Neuronal stem cell (in vitro differentiated cells): ENCODE measurements around the gene TIMM50.

Experiments used
- DNase-seq: peaks from one replicate; pipeline ENCODE4 v3.0.0-alpha.2; 2013; ENCODE audit warnings: low spot score
- H2AFZ ChIP-seq: one replicate; pipeline ENCODE4 v1.6.1; 2013; ENCODE audit warnings: mild to moderate bottlenecking, low read length, inconsistent platforms
- H2AK5ac ChIP-seq: 2 replicates; pipeline ENCODE4 v1.6.1; 2013; ENCODE audit warnings: low read depth, mild to moderate bottlenecking, inconsistent platforms, low read length, moderate library complexity, mixed read lengths
- H2BK120ac ChIP-seq: 2 replicates; pipeline ENCODE4 v1.6.1; 2013; ENCODE audit warnings: low read depth, mild to moderate bottlenecking, inconsistent platforms, low read length, moderate library complexity, mixed read lengths
- H2BK12ac ChIP-seq: one replicate; pipeline ENCODE4 v1.6.1; 2013; ENCODE audit warnings: low read length, inconsistent platforms
- H2BK15ac ChIP-seq: 2 replicates; pipeline ENCODE4 v1.6.1; 2013; ENCODE audit warnings: mild to moderate bottlenecking, low read length, inconsistent platforms, mixed read lengths
- H2BK5ac ChIP-seq: one replicate; pipeline ENCODE4 v1.6.1; 2013; ENCODE audit warnings: inconsistent platforms, mild to moderate bottlenecking, low read length, moderate library complexity
- H3K14ac ChIP-seq: one replicate; pipeline ENCODE4 v1.6.1; 2013; ENCODE audit warnings: low read length, inconsistent platforms
- H3K18ac ChIP-seq: 2 replicates; pipeline ENCODE4 v1.6.1; 2013; ENCODE audit warnings: low read length, inconsistent platforms
- H3K23ac ChIP-seq: 2 replicates; pipeline ENCODE4 v1.6.1; 2013; ENCODE audit warnings: low read depth, mild to moderate bottlenecking, mixed read lengths, low read length, inconsistent platforms; ENCODE audit not compliant: poor library complexity
- H3K27ac ChIP-seq: replicated peaks from 3 replicates; pipeline ENCODE4 v1.5.1; 2013; ENCODE audit warnings: low read length, inconsistent platforms
- H3K27me3 ChIP-seq, 3 experiments: 2 replicates each; pipeline ENCODE4 v1.6.1; 2013; ENCODE audit warnings: low read length in 3 of 3, mild to moderate bottlenecking in 2 of 3, inconsistent platforms in 1 of 3, low read depth in 1 of 3, mixed read lengths in 1 of 3, moderate library complexity in 1 of 3; ENCODE audit not compliant: control insufficient read depth in 3 of 3, insufficient read depth in 3 of 3
- H3K36me3 ChIP-seq, 2 donors: replicated peaks in 1 of 2; 2 replicates each; pipeline ENCODE4 v1.6.1; 2013; ENCODE audit warnings: low read length in 2 of 2; ENCODE audit not compliant: control insufficient read depth in 2 of 2, insufficient read depth in 2 of 2
- H3K4ac ChIP-seq: 2 replicates; pipeline ENCODE4 v1.6.1; 2013; ENCODE audit warnings: inconsistent platforms, mild to moderate bottlenecking, low read length, moderate library complexity
- H3K4me1 ChIP-seq, 2 donors: 1 replicate in 1 of 2; 2 replicates in 1 of 2; pipeline ENCODE4 v1.6.1; 2013; ENCODE audit warnings: low read length in 2 of 2, low read depth in 1 of 2; ENCODE audit not compliant: control insufficient read depth in 2 of 2, insufficient read depth in 1 of 2
- H3K4me2 ChIP-seq: one replicate; pipeline ENCODE4 v1.6.1; 2013; ENCODE audit warnings: mild to moderate bottlenecking, low read length, inconsistent platforms; ENCODE audit not compliant: insufficient read depth, poor library complexity, severe bottlenecking
- H3K4me3 ChIP-seq, 2 donors: 2 replicates each; pipeline ENCODE4 v1.5.1; 2013; ENCODE audit warnings: low read length in 2 of 2, mild to moderate bottlenecking in 2 of 2, inconsistent platforms in 1 of 2, moderate library complexity in 1 of 2
- H3K79me1 ChIP-seq: one replicate; pipeline ENCODE4 v1.6.1; 2013; ENCODE audit warnings: low read depth, mild to moderate bottlenecking, inconsistent platforms, low read length, moderate library complexity
- H3K9ac ChIP-seq: one replicate; pipeline ENCODE4 v1.6.1; 2013; ENCODE audit warnings: mild to moderate bottlenecking, low read depth, low read length, inconsistent platforms; ENCODE audit not compliant: poor library complexity
- H3K9me3 ChIP-seq, 2 donors: replicated peaks in 1 of 2; 2 replicates each; pipeline versions ENCODE3 to v1.6.1; 2013; ENCODE audit warnings: low read length in 2 of 2, mild to moderate bottlenecking in 2 of 2, inconsistent platforms in 1 of 2, low read depth in 1 of 2, mixed read lengths in 1 of 2, moderate library complexity in 1 of 2; ENCODE audit not compliant: control insufficient read depth in 2 of 2, insufficient read depth in 1 of 2
- H4K8ac ChIP-seq: one replicate; pipeline ENCODE4 v1.6.1; 2013; ENCODE audit warnings: low read depth, mild to moderate bottlenecking, inconsistent platforms, low read length, moderate library complexity
- H4K91ac ChIP-seq: one replicate; pipeline ENCODE4 v1.6.1; 2013; ENCODE audit warnings: low read length, low read depth, mild to moderate bottlenecking, inconsistent platforms; ENCODE audit not compliant: poor library complexity
- WGBS, 2 donors: extraction: QIAGEN DNeasy Blood & Tissue Kit; methylation state at CpG; one replicate each; pipeline ENCODE4 v1.1.7; 2013; ENCODE audit warnings: missing lambda C conversion rate in 2 of 2, mixed read lengths in 1 of 2; ENCODE audit not compliant: insufficient read length in 2 of 2, insufficient replicate concordance in 1 of 2; ENCODE audit errors: extremely low coverage in 2 of 2; 5-methylcytosine and 5-hydroxymethylcytosine counted together

The TIMM50 gene

DNA sequence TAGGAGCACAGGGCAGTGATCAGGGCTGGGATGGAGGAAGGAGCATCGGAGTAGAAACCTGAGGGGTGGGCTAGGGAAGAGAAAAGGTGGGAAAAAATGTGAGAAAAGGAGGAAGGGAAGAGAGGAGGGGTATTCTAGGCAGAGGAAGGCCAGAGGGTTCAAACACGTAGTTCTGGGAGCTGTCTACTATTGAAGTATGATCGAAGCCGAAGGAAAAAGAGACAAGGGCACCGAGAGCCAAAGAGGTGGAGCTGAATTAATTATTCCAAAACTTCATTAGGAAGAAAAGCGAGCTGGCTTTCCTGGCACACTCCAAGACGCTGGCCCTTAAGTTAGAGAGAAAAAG lies 25.9 kb downstream of the TIMM50 start:
- Histone ChIP-seq H2AFZ (peak overlapping the region; percentile 95), H2BK12ac (no peak overlapping the region), H2BK15ac (no peak overlapping the region), H3K36me3 (no peaks in the 10 kb centered on the region), H3K4me3 (peak overlapping the region; percentile 47 to 68), H3K4me1 (no peaks in the 10 kb centered on the region), H3K27me3 (peaks cover 10 to 58% (median 52%) of the 10 kb centered on the region in 3 experiments), H2BK5ac (no peak overlapping the region), H4K8ac (no peak overlapping the region), H3K9ac (no peak overlapping the region), H3K4ac (no peak overlapping the region), H3K18ac (peak overlapping the region; percentile 93), H4K91ac (no peak overlapping the region), H3K27ac (no peak overlapping the region), H3K9me3 (peaks cover 0 to 10% of the 10 kb centered on the region in 2 donors), H3K4me2 (peak overlapping the region; percentile 41), H3K79me1 (no peaks in the 10 kb centered on the region), H3K23ac (peak overlapping the region; percentile 32), H2BK120ac (no peak overlapping the region), H2AK5ac (no peak overlapping the region), H3K14ac (no peak overlapping the region)
- no CpG with 5 or more reads among the region's 7 CpGs for WGBS, 2 donors
- no peak for DNase-seq

DNA sequence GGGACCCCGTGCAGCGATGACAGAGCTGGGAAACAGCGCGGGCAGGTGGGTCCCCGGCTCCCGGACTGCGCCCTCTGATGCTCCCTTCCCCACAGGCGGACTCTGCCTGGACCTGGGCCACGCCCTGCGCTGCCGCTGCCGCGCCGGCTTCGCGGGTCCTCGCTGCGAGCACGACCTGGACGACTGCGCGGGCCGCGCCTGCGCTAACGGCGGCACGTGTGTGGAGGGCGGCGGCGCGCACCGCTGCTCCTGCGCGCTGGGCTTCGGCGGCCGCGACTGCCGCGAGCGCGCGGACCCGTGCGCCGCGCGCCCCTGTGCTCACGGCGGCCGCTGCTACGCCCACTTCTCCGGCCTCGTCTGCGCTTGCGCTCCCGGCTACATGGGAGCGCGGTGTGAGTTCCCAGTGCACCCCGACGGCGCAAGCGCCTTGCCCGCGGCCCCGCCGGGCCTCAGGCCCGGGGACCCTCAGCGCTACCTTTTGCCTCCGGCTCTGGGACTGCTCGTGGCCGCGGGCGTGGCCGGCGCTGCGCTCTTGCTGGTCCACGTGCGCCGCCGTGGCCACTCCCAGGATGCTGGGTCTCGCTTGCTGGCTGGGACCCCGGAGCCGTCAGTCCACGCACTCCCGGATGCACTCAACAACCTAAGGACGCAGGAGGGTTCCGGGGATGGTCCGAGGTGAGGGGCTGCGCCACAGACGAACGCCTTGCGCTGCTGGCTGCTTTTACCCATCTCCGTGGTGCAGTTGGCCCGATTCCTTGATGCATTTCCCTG lies 26.5 kb downstream of the TIMM50 start:
- no peak overlapping the region for H4K91ac ChIP-seq
- H3K23ac ChIP-seq = peak overlapping the region; percentile 32
- no peak overlapping the region for H2BK12ac ChIP-seq
- no CpG with 5 or more reads among the region's 96 CpGs for WGBS, 2 donors
- peak overlapping the region; percentile 93 for H3K4me2 ChIP-seq
- peak overlapping the region; percentile 95 for H2AFZ ChIP-seq
- no peaks in the 10 kb centered on the region for H3K36me3 ChIP-seq
- H3K27me3 ChIP-seq = peaks cover 10 to 58% (median 52%) of the 10 kb centered on the region in 3 experiments
- peak overlapping the region; percentile 62 for H2BK5ac ChIP-seq
- no peaks in the 10 kb centered on the region for H3K79me1 ChIP-seq
- peak overlapping the region; percentile 93 for H3K18ac ChIP-seq
- no peak overlapping the region for H2BK120ac ChIP-seq
- H3K9me3 ChIP-seq = peaks cover 0 to 10% of the 10 kb centered on the region in 2 donors
- H3K27ac ChIP-seq = no peak overlapping the region
- DNase-seq = peak; percentile 71
- H3K14ac ChIP-seq = no peak overlapping the region
- H3K4me3 ChIP-seq = peak overlapping the region; percentile 47 to 82
- H2BK15ac ChIP-seq = peak overlapping the region; percentile 56
- peak overlapping the region; percentile 87 for H3K9ac ChIP-seq
- H4K8ac ChIP-seq = no peak overlapping the region
- peak overlapping the region; percentile 3 for H2AK5ac ChIP-seq
- no peaks in the 10 kb centered on the region for H3K4me1 ChIP-seq
- no peak overlapping the region for H3K4ac ChIP-seq

DNA sequence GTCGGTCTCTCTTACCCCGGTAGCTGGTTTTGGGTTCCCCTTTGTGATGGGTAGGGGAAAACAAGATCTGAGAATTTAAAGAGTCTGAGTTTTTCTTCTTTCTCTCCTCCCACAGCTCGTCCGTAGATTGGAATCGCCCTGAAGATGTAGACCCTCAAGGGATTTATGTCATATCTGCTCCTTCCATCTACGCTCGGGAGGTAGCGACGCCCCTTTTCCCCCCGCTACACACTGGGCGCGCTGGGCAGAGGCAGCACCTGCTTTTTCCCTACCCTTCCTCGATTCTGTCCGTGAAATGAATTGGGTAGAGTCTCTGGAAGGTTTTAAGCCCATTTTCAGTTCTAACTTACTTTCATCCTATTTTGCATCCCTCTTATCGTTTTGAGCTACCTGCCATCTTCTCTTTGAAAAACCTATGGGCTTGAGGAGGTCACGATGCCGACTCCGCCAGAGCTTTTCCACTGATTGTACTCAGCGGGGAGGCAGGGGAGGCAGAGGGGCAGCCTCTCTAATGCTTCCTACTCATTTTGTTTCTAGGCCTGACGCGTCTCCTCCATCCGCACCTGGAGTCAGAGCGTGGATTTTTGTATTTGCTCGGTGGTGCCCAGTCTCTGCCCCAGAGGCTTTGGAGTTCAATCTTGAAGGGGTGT lies 27.2 kb downstream of the TIMM50 start:
- Histone ChIP-seq H3K27ac (no peak overlapping the region), H3K9ac (no peak overlapping the region), H3K4me1 (no peaks in the 10 kb centered on the region), H3K36me3 (no peaks in the 10 kb centered on the region), H3K14ac (no peak overlapping the region), H3K79me1 (no peaks in the 10 kb centered on the region), H4K91ac (no peak overlapping the region), H3K23ac (no peak overlapping the region), H2BK120ac (no peak overlapping the region), H3K9me3 (peaks cover 0 to 7% of the 10 kb centered on the region in 2 donors), H3K4me3 (peak overlapping the region; percentile 47 to 82), H3K27me3 (peaks cover 10 to 56% (median 52%) of the 10 kb centered on the region in 3 experiments), H2BK12ac (no peak overlapping the region), H3K4me2 (peak overlapping the region; percentile 93), H3K18ac (peak overlapping the region; percentile 92), H2BK15ac (peak overlapping the region; percentile 56), H2AK5ac (peak overlapping the region; percentile 3), H3K4ac (no peak overlapping the region), H4K8ac (no peak overlapping the region), H2BK5ac (peak overlapping the region; percentile 62), H2AFZ (peak overlapping the region; percentile 95)
- no CpG with 5 or more reads among the region's 24 CpGs for WGBS, 2 donors
- DNase-seq = no peak

DNA sequence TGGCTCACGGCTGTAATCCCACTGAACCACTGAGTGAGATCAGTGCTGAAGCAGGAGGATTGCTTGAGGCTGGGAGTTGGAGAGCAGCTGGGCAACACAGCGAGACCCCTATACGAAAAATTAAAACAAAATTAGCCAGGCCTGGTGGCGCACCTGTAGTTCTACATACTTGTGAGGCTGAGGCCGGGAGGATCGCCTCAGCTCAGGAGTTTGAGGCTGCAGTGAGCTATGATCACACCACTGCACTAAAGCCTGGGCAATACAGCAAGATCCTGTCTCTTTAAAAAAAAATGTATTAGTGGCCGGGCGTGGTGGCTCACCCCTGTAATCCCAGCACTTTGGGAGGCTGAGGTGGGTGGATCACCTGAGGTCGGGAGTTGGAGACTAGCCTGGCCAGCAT lies 28.0 kb downstream of the TIMM50 start:
- H2BK120ac ChIP-seq = no peak overlapping the region
- no peak overlapping the region for H3K9ac ChIP-seq
- no peak overlapping the region for H3K4me2 ChIP-seq
- WGBS, 2 donors = no CpG with 5 or more reads among the region's 9 CpGs
- H3K18ac ChIP-seq = no peak overlapping the region
- H4K8ac ChIP-seq = no peak overlapping the region
- no peak overlapping the region for H4K91ac ChIP-seq
- no peak overlapping the region for H2BK5ac ChIP-seq
- no peaks in the 10 kb centered on the region for H3K4me1 ChIP-seq
- H2AK5ac ChIP-seq = no peak overlapping the region
- no peak overlapping the region for H3K27ac ChIP-seq
- H3K9me3 ChIP-seq = peaks cover 0 to 7% of the 10 kb centered on the region in 2 donors
- peaks cover 10 to 54% (median 49%) of the 10 kb centered on the region in 3 experiments for H3K27me3 ChIP-seq
- no peaks in the 10 kb centered on the region for H3K79me1 ChIP-seq
- H3K4ac ChIP-seq = no peak overlapping the region
- DNase-seq = no peak
- H2AFZ ChIP-seq = no peak overlapping the region
- H3K14ac ChIP-seq = no peak overlapping the region
- H2BK15ac ChIP-seq = no peak overlapping the region
- H3K4me3 ChIP-seq = no peak overlapping the region
- no peak overlapping the region for H3K23ac ChIP-seq
- H2BK12ac ChIP-seq = no peak overlapping the region
- H3K36me3 ChIP-seq = no peaks in the 10 kb centered on the region
